AG09309 (cell line): Measurements from ENCODE around the gene DGKQ.

Experiments
- DNase-seq: peaks from one replicate; pipeline ENCODE4 v3.0.0-alpha.2; 2010; ENCODE audit warnings: low read depth
- H3K4me3 ChIP-seq: 2 replicates; pipeline ENCODE4 v1.5.1; 2011; ENCODE audit warnings: mild to moderate bottlenecking, low read depth, low read length, moderate library complexity; ENCODE audit not compliant: control insufficient read depth
- TF ChIP-seq, protein P1 (sequence below): IDR thresholded peaks from 2 replicates; pipeline ENCODE4 v1.5.1; 2011; ENCODE audit warnings: mild to moderate bottlenecking, low read depth, low read length, inconsistent platforms; ENCODE audit not compliant: insufficient read depth, control insufficient read depth; ENCODE audit errors: missing control alignments

Gene DGKQ

DNA sequence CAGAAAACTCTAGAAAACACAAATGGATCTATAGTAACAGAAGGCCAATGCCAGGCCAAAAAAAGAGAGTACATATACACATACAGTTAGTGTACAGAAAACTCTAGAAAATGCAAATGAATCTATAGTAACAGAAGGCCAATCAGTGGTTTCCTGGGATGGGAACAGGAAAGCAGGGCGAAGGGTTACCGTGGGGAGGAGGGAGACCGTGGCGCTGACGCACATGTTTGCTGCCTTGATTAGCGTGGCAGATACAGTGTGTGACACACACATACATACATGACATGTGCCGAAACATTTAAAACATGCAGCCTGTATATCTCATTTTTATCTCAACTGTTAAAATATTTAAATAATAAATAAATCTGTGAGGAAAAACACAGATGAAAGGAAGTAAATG is 55.9 kb downstream of the DGKQ start:
- H3K4me3 ChIP-seq = no peak overlapping the region
- TF ChIP-seq, protein P1, sequence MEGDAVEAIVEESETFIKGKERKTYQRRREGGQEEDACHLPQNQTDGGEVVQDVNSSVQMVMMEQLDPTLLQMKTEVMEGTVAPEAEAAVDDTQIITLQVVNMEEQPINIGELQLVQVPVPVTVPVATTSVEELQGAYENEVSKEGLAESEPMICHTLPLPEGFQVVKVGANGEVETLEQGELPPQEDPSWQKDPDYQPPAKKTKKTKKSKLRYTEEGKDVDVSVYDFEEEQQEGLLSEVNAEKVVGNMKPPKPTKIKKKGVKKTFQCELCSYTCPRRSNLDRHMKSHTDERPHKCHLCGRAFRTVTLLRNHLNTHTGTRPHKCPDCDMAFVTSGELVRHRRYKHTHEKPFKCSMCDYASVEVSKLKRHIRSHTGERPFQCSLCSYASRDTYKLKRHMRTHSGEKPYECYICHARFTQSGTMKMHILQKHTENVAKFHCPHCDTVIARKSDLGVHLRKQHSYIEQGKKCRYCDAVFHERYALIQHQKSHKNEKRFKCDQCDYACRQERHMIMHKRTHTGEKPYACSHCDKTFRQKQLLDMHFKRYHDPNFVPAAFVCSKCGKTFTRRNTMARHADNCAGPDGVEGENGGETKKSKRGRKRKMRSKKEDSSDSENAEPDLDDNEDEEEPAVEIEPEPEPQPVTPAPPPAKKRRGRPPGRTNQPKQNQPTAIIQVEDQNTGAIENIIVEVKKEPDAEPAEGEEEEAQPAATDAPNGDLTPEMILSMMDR = no peak
- no peak for DNase-seq

- TF ChIP-seq, protein P1 = no peak
- no peak for DNase-seq
- no peak overlapping the region for H3K4me3 ChIP-seq
Observed at GRCh38 chr4:915595-915994, 57.8 kb downstream of the DGKQ start.

- H3K4me3 ChIP-seq = no peak overlapping the region
- TF ChIP-seq, protein P1 = no peak
- DNase-seq = no peak
Observed at GRCh38 chr4:915041-915474, 58.3 kb downstream of the DGKQ start.

- no peak overlapping the region for H3K4me3 ChIP-seq
- TF ChIP-seq, protein P1 = no peak
Observed at GRCh38 chr4:914531-914930, 58.8 kb downstream of the DGKQ start.

GRCh38 chr4:913280-913618 is 60.1 kb downstream of the DGKQ start:
- TF ChIP-seq, protein P1 = no peak
- H3K4me3 ChIP-seq = no peak overlapping the region
- no peak for DNase-seq

More at GRCh38 chr4:914531-914930, 58.8 kb downstream of the DGKQ start:
- DNase-seq = no peak

- TF ChIP-seq, protein P1 = no peak
- no peak overlapping the region for H3K4me3 ChIP-seq
- DNase-seq = no peak
Observed at GRCh38 chr4:912548-913279, 60.7 kb downstream of the DGKQ start.
